Measurements from ENCODE around the gene NTHL1.

NTHL1 gene

DNA sequence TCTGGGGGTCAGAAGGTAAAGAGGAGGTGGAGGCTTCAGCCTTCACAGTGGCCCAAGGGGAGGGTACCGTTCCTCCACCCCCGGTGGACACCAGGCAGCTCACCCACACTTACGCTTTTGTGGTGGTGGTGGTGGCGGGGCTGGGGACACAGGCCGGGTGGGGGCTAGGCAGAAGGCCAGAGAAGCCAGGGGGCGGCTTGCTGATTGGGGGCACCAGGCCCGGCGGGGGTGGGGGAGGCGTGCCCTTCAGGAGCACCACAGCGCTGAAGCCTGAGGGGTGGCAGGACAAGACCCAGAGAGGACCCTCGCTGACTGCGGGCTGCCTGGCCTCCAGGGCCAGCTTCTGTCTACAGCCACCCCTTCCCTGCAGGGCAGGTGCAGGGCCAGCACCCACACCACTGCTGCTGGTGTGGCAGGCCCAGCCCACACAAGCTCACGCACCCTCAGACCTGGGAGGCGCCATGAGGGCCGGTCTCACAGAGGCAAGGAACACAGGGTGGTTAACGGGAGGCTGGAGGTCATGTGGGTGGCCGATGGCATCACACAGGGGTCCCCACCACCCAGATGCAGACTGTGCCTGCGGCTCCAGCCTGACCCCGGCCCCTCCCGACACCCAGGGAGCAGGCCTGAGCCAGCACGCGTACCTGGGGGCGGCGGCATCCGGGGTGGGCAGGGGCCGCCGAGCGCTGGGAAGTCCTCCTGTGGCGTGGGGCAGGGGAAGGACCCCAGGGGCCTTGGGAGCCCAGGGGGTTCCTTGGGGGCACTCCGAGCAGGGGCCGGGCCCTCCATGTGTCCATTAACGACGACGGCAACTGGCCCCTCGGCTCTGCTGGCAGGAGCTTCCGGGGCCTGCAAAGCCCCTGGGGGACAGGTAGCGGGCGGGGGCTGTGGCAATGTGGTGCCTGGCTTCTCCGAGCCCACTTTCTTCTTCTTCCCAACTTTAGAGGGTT, 48.5 kb downstream of the NTHL1 start:
- H3K9ac ChIP-seq (ENCODE audit: low read depth, low read length), result no peak overlapping the region
- H3K27me3 ChIP-seq (ENCODE audit: insufficient read depth, low read length, poor library complexity), result no peaks in the 10 kb centered on the region
- H3K4me2 ChIP-seq (ENCODE audit: insufficient read depth, low read length), result no peak overlapping the region
- TF ChIP-seq, protein P1, sequence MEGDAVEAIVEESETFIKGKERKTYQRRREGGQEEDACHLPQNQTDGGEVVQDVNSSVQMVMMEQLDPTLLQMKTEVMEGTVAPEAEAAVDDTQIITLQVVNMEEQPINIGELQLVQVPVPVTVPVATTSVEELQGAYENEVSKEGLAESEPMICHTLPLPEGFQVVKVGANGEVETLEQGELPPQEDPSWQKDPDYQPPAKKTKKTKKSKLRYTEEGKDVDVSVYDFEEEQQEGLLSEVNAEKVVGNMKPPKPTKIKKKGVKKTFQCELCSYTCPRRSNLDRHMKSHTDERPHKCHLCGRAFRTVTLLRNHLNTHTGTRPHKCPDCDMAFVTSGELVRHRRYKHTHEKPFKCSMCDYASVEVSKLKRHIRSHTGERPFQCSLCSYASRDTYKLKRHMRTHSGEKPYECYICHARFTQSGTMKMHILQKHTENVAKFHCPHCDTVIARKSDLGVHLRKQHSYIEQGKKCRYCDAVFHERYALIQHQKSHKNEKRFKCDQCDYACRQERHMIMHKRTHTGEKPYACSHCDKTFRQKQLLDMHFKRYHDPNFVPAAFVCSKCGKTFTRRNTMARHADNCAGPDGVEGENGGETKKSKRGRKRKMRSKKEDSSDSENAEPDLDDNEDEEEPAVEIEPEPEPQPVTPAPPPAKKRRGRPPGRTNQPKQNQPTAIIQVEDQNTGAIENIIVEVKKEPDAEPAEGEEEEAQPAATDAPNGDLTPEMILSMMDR (IDR thresholded peaks at IDR 0.05; ENCODE audit: borderline replicate concordance, extremely low read depth, low read length, poor library complexity, severe bottlenecking), result no peak
- no peak for TF ChIP-seq EZH2 (IDR thresholded peaks at IDR 0.05; ENCODE audit: borderline replicate concordance, low read depth, low read length, severe bottlenecking)
- H3K36me3 ChIP-seq (ENCODE audit: insufficient read depth, low read length), result peaks cover 73% of the 10 kb centered on the region
- no peak for DNase-seq
- peaks cover 33% of the 10 kb centered on the region for H4K20me1 ChIP-seq (ENCODE audit: insufficient read depth, low read length)
- no peak overlapping the region for H3K27ac ChIP-seq (ENCODE audit: low read length)
- H2AFZ ChIP-seq (ENCODE audit: low read depth, low read length), result no peak overlapping the region
- H3K4me1 ChIP-seq (ENCODE audit: insufficient read depth, low read length), result no peaks in the 10 kb centered on the region
- no peak overlapping the region for H3K4me3 ChIP-seq (ENCODE audit: low read depth in 1 of 2, low read length in 2 of 2)
- ATAC-seq (ENCODE audit: insufficient read depth, low read depth), result no peak
- peaks cover 9% of the 10 kb centered on the region for H3K79me2 ChIP-seq (ENCODE audit: insufficient read depth, low read length)
- H3K9me3 ChIP-seq (ENCODE audit: insufficient read depth, low read length, severe bottlenecking), result no peaks in the 10 kb centered on the region

GRCh38 chr16:1998360-1998835, 49.2 kb downstream of the NTHL1 start:
- TF ChIP-seq, protein P1 (IDR thresholded peaks at IDR 0.05; ENCODE audit: borderline replicate concordance, extremely low read depth, low read length, poor library complexity, severe bottlenecking), result no peak
- Histone ChIP-seq H3K9ac (ENCODE audit: low read depth, low read length) (no peak overlapping the region), H4K20me1 (ENCODE audit: insufficient read depth, low read length) (peaks cover 25% of the 10 kb centered on the region; the same call in 1 of the 2 replicates), H3K79me2 (ENCODE audit: insufficient read depth, low read length) (peaks cover 2% of the 10 kb centered on the region; the same call in 1 of the 2 replicates), H3K4me3 (ENCODE audit: low read depth in 1 of 2, low read length in 2 of 2) (no peak overlapping the region), H3K27ac (ENCODE audit: low read length) (no peak overlapping the region), H3K9me3 (ENCODE audit: insufficient read depth, low read length, severe bottlenecking) (no peaks in the 10 kb centered on the region), H3K27me3 (ENCODE audit: insufficient read depth, low read length, poor library complexity) (no peaks in the 10 kb centered on the region), H2AFZ (ENCODE audit: low read depth, low read length) (no peak overlapping the region), H3K4me1 (ENCODE audit: insufficient read depth, low read length) (no peaks in the 10 kb centered on the region), H3K36me3 (ENCODE audit: insufficient read depth, low read length) (peaks cover 66% of the 10 kb centered on the region), H3K4me2 (ENCODE audit: insufficient read depth, low read length) (no peak overlapping the region)
- DNase-seq (no peak), ATAC-seq (ENCODE audit: insufficient read depth, low read depth) (no peak)

DNA sequence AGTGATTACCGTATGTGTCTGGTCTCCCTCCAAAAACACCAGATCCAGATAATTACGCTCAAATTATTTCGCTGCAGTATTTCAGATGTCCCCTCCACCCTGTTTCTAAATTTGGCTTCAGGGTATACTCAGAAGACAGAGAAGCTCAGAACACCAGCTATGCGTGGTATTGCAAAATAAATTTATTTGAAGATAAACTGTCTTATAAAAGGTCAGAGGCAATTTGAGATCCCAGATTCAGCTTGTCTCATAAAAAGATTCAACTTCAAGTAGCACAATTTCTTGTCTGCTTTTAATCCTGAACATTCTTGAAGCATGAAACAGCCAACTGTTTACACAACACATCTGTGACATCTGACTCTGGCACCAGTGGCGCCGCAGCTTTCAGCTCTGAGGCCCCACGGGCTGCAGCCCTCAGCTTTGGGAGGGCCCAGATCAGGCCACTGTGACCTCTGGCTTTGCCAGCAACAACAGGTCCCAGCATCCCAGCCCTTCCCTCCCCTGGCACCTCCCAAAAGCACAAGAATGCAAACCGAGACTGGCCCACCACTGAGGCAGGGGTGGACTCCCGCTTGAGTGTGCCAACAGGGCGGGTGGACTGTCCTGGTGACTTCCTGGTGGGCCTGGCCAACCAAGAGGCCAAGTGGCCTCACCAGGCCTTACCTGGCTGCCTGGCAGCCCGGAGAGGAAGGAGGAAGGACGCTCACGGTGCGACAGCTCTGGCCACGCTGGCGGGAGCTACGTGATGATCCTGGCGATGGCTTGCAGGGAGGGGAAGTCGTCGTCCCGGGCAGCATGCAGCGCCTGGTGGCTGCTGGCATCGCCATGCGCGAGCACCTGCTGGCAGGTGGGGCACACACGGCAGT, 49.9 kb downstream of the NTHL1 start:
- Histone ChIP-seq H3K9ac (ENCODE audit: low read depth, low read length) (no peak overlapping the region), H2AFZ (ENCODE audit: low read depth, low read length) (no peak overlapping the region), H3K27ac (ENCODE audit: low read length) (no peak overlapping the region), H3K4me2 (ENCODE audit: insufficient read depth, low read length) (no peak overlapping the region), H3K36me3 (ENCODE audit: insufficient read depth, low read length) (peaks cover 59% of the 10 kb centered on the region), H3K4me1 (ENCODE audit: insufficient read depth, low read length) (no peaks in the 10 kb centered on the region), H3K4me3 (ENCODE audit: low read depth in 1 of 2, low read length in 2 of 2) (no peak overlapping the region), H4K20me1 (ENCODE audit: insufficient read depth, low read length) (peaks cover 19% of the 10 kb centered on the region; the same call in 1 of the 2 replicates), H3K9me3 (ENCODE audit: insufficient read depth, low read length, severe bottlenecking) (no peaks in the 10 kb centered on the region), H3K79me2 (ENCODE audit: insufficient read depth, low read length) (no peaks in the 10 kb centered on the region), H3K27me3 (ENCODE audit: insufficient read depth, low read length, poor library complexity) (no peaks in the 10 kb centered on the region)
- ATAC-seq (ENCODE audit: insufficient read depth, low read depth), result no peak
- no peak for TF ChIP-seq EZH2 (IDR thresholded peaks at IDR 0.05; ENCODE audit: borderline replicate concordance, low read depth, low read length, severe bottlenecking)
- TF ChIP-seq, protein P1 (IDR thresholded peaks at IDR 0.05; ENCODE audit: borderline replicate concordance, extremely low read depth, low read length, poor library complexity, severe bottlenecking), result no peak
- DNase-seq, result no peak

Data from DND-41 (cell line).